Upper lobe of right lung (tissue), 1 donor: ENCODE data around the gene ESM1. TPM values are rescaled to one million over a fixed set of nuclear protein-coding genes. Genes with fewer than 3 reads are reported as not detected.

Experiments used
- ATAC-seq: fragments of 200-7000 bp; cut with Tn5 transposase; one replicate; pipeline ENCODE4 v1.9.1; 2020; ENCODE audit warnings: mild to moderate bottlenecking, moderate library complexity
- DNase-seq: peaks from one replicate; pipeline ENCODE4 v3.0.0-alpha.2; 2020
- H3K27ac ChIP-seq: fragments of 200-600 bp; one replicate; pipeline ENCODE4 v1.8.0; 2022
- H3K27me3 ChIP-seq: fragments of 200-600 bp; one replicate; pipeline ENCODE4 v1.8.0; 2022; ENCODE audit warnings: mild to moderate bottlenecking
- H3K36me3 ChIP-seq: fragments of 200-600 bp; one replicate; pipeline ENCODE4 v1.8.0; 2022
- H3K4me1 ChIP-seq: fragments of 200-600 bp; one replicate; pipeline ENCODE4 v1.8.0; 2022
- H3K4me3 ChIP-seq: fragments of 200-600 bp; one replicate; pipeline ENCODE4 v1.8.0; 2022; ENCODE audit warnings: mild to moderate bottlenecking
- H3K9me3 ChIP-seq: fragments of 200-600 bp; one replicate; pipeline ENCODE4 v1.8.0; 2022
- intact Hi-C: fragments of 100-400 bp; cut with DNase I; formaldehyde crosslinking; loops from one replicate; pipeline ENCODE4 v1.11.0; 2022
- total RNA-seq: library from RNA; stranded (reverse); fragmentation: NEBNext Ultra II Directional; extraction: Animal tissue kit (Norgen Biotek cat#: 25700); gene quantifications from one replicate; pipeline ENCODE4 v1.2.1, GENCODE V29; 2021
- TF ChIP-seq, protein P1 (sequence below): fragments of 200-600 bp; IDR thresholded peaks from one replicate; pipeline ENCODE4 v1.8.0; 2022; ENCODE audit warnings: antibody characterized with exemption
- donor health status: DM: no; HTN: yes; CAD: no; lungs with severe emphysema.

ESM1 gene
- total RNA-seq, 1 donor from 2014 or later: 2.7 TPM

DNA sequence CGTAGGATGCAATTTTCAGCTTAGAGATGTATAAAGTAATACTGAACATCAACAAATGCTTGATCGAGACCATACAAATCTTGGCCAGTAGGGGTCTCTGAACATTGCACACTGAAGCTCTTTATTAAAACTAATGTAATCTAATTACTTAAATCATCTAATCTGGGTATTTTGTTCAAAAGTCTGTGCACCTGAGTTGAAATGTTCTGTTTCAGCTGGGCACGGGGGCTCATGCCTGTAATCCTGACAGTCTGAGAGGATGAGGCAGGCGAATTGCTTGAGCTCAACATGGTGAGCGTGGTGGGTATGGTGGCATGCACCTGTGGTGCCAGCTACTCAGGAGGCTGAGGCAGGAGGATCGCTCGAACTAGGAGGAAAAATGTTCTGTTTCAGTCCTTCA is 41.0 kb downstream of the ESM1 start:
- TF ChIP-seq, protein P1, sequence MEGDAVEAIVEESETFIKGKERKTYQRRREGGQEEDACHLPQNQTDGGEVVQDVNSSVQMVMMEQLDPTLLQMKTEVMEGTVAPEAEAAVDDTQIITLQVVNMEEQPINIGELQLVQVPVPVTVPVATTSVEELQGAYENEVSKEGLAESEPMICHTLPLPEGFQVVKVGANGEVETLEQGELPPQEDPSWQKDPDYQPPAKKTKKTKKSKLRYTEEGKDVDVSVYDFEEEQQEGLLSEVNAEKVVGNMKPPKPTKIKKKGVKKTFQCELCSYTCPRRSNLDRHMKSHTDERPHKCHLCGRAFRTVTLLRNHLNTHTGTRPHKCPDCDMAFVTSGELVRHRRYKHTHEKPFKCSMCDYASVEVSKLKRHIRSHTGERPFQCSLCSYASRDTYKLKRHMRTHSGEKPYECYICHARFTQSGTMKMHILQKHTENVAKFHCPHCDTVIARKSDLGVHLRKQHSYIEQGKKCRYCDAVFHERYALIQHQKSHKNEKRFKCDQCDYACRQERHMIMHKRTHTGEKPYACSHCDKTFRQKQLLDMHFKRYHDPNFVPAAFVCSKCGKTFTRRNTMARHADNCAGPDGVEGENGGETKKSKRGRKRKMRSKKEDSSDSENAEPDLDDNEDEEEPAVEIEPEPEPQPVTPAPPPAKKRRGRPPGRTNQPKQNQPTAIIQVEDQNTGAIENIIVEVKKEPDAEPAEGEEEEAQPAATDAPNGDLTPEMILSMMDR: peak; percentile 68
- Histone ChIP-seq H3K4me3 (no peak overlapping the region), H3K4me1 (no peaks in the 10 kb centered on the region), H3K27me3 (peaks cover 5% of the 10 kb centered on the region), H3K27ac (no peak overlapping the region), H3K36me3 (no peaks in the 10 kb centered on the region), H3K9me3 (no peaks in the 10 kb centered on the region)
- DNase-seq (no peak), ATAC-seq (peak; percentile 49)
- intact Hi-C loops: no loop called here

DNA sequence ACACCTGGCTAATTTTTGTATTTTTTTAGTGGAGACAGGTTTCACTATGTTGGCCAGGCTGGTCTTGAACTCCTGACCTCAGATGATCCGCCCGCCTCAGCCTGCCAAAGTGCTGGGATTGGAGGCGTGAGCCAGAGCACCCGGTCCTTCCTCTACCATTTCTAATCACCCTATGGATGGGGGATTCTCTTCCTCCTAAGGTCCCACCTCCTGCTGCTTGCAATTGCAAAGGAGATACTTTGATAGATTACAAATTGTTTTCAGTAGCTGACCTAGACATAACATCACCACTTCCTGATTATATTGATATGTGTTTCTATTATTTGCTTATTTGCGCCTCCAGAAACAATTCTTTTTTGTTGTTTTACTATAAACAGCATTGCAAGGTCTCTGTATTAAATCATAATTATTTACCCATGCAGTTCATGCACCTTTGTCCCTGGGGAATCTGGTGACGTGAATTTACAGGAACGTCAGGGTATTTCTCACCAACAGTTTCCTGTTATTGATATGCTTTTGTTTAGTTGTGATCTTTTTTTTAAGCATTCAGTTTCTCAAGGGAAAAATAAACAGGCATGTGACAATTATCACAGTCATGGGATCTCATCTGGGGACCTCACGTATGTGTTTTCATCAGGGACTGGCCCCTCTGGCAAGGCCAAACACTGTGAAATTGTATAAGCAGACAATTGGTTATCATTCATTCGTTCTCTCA is 43.2 kb downstream of the ESM1 start:
- TF ChIP-seq, protein P1: no peak
- peaks cover 5% of the 10 kb centered on the region for H3K27me3 ChIP-seq
- H3K4me1 ChIP-seq: no peaks in the 10 kb centered on the region
- intact Hi-C loops: no loop called here
- H3K36me3 ChIP-seq: no peaks in the 10 kb centered on the region
- no peaks in the 10 kb centered on the region for H3K9me3 ChIP-seq
- ATAC-seq (no peak), DNase-seq (no peak)
- H3K4me3 ChIP-seq: no peak overlapping the region
- no peak overlapping the region for H3K27ac ChIP-seq

DNA sequence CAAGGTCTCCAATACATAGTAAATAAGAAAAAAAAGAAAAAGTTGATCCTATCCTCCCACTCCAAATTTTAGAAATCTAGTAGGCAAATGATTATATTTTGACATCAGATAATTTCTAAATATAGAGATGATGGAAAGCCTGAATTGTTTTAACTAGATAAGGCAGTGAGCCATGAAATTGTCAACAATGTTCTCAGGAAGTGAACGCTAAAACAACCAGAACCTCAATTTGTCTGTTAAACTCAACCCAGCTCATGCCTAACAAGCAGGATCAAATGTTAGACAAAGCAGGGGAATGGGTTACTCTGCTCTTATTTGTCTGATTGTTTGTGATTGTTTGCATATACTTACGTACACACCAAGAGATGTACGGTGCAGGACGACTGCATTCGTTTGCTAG is 49.2 kb downstream of the ESM1 start:
- no peak overlapping the region for H3K4me3 ChIP-seq
- intact Hi-C loops: no loop called here
- TF ChIP-seq, protein P1: no peak
- H3K27me3 ChIP-seq: peaks cover 3% of the 10 kb centered on the region
- no peak overlapping the region for H3K27ac ChIP-seq
- no peaks in the 10 kb centered on the region for H3K9me3 ChIP-seq
- no peak for ATAC-seq
- no peaks in the 10 kb centered on the region for H3K36me3 ChIP-seq
- H3K4me1 ChIP-seq: no peaks in the 10 kb centered on the region
- no peak for DNase-seq

DNA sequence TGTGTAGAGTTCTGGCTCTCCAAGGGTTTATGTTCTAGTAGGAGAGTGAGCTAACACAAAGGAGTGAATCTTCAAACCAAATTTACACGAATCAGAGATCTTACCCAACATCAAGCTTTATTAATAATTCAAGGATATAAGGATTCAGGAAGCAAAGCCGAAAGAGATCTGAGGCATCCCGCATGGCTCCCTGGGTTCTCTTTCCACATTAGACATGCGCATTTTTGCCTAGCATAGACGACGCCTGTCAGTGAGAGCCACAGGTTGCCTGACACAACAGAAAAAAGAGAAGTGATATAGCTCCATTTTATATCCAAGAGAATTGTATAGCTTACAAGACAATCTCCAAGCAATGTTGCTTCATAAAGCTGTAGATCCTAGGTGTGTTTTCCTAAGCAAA is 52.6 kb downstream of the ESM1 start:
- ATAC-seq: no peak
- TF ChIP-seq, protein P1: no peak
- DNase-seq: no peak
- no peaks in the 10 kb centered on the region for H3K9me3 ChIP-seq
- H3K36me3 ChIP-seq: no peaks in the 10 kb centered on the region
- H3K4me1 ChIP-seq: no peaks in the 10 kb centered on the region
- H3K27me3 ChIP-seq: peaks cover 3% of the 10 kb centered on the region
- no peak overlapping the region for H3K27ac ChIP-seq
- H3K4me3 ChIP-seq: no peak overlapping the region
- intact Hi-C loops: no loop called here

DNA sequence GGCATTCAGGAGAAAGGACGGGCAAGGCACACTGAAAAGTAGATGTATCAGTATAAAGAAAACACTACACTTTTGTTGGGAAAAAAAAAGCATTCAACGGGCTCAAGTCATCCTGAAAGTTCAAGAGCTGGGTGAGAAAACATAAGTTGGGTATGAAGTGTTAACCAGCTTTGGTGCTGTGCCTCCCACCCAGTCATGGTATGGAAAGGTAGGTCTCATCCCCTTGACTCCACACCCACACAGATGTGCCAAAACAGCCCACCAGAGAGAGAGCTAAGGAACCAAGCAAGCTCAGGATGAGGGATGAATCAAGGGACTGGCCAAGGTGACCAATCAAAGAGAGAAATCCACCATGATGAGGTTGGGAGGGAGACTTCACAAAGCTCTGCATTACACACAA is 54.7 kb downstream of the ESM1 start:
- intact Hi-C loops: no loop called here

More for the DNA sequence above, 54.7 kb downstream of the ESM1 start:
- H3K4me1 ChIP-seq: no peaks in the 10 kb centered on the region
- no peak overlapping the region for H3K27ac ChIP-seq
- no peaks in the 10 kb centered on the region for H3K36me3 ChIP-seq
- TF ChIP-seq, protein P1: no peak
- H3K9me3 ChIP-seq: no peaks in the 10 kb centered on the region
- H3K27me3 ChIP-seq: peaks cover 3% of the 10 kb centered on the region
- no peak overlapping the region for H3K4me3 ChIP-seq
- no peak for ATAC-seq
- DNase-seq: no peak

Other genes with a start within 250 kb of the ESM1 start
- 1.8 TPM for gene GZMK, start 38.7 kb upstream of the ESM1 start, total RNA-seq
- gene GZMA, start 117.1 kb upstream of the ESM1 start, total RNA-seq: 8.8 TPM
- 9.5 TPM for gene GPX8, start 174.6 kb upstream of the ESM1 start, total RNA-seq
- not detected for gene CDC20B, start 187.6 kb upstream of the ESM1 start, total RNA-seq
- not detected for gene MCIDAS, start 241.7 kb upstream of the ESM1 start, total RNA-seq
- not detected for gene CCNO, start 248.0 kb upstream of the ESM1 start, total RNA-seq